Activated T-cell treated with anti-CD3 and anti-CD28 coated beads for 4 hours (primary cell): ENCODE data around the gene HTRA3.

Experiments used
- DNase-seq: peaks from one replicate; pipeline ENCODE4 v3.0.0-alpha.2; 2020

The HTRA3 gene

GRCh38 chr4:8282742-8283141, 13.2 kb downstream of the HTRA3 start:
- no peak for DNase-seq

GRCh38 chr4:8283161-8283560, 13.6 kb downstream of the HTRA3 start:
- no peak for DNase-seq

- DNase-seq = no peak
Observed at GRCh38 chr4:8283631-8284121, 14.1 kb downstream of the HTRA3 start.

- DNase-seq = no peak
Observed at GRCh38 chr4:8284391-8284790, 14.8 kb downstream of the HTRA3 start.

GRCh38 chr4:8285143-8285975, 15.8 kb downstream of the HTRA3 start:
- DNase-seq = no peak

GRCh38 chr4:8285976-8286718, 16.6 kb downstream of the HTRA3 start:
- DNase-seq = no peak

GRCh38 chr4:8286719-8287342, 17.3 kb downstream of the HTRA3 start:
- DNase-seq = no peak

- no peak for DNase-seq
Observed at GRCh38 chr4:8287343-8288280, 18.1 kb downstream of the HTRA3 start.

GRCh38 chr4:8289151-8289750, 19.7 kb downstream of the HTRA3 start:
- DNase-seq = no peak

- DNase-seq = no peak
Observed at GRCh38 chr4:8289956-8290700, 20.6 kb downstream of the HTRA3 start.

- no peak for DNase-seq
Observed at GRCh38 chr4:8290701-8290970, 21.1 kb downstream of the HTRA3 start.

GRCh38 chr4:8291036-8291682, 21.6 kb downstream of the HTRA3 start:
- no peak for DNase-seq

GRCh38 chr4:8291701-8292477, 22.3 kb downstream of the HTRA3 start:
- no peak for DNase-seq

GRCh38 chr4:8292478-8293107, 23.0 kb downstream of the HTRA3 start:
- no peak for DNase-seq

GRCh38 chr4:8293131-8293975, 23.8 kb downstream of the HTRA3 start:
- DNase-seq = no peak

GRCh38 chr4:8294036-8294435, 24.5 kb downstream of the HTRA3 start:
- DNase-seq = no peak

- no peak for DNase-seq
Observed at GRCh38 chr4:8294775-8295174, 25.2 kb downstream of the HTRA3 start.

- DNase-seq = no peak
Observed at GRCh38 chr4:8295471-8295870, 25.9 kb downstream of the HTRA3 start.

- DNase-seq = no peak
Observed at GRCh38 chr4:8296491-8296890, 26.9 kb downstream of the HTRA3 start.
